HEK293T (cell line): ENCODE data around the gene CFAP300.

Experiments used
- ARNT ChIP-seq: fragments of 450-650 bp; IDR thresholded peaks from 2 replicates; pipeline ENCODE4 v1.6.1; 2017; ENCODE audit warnings: mild to moderate bottlenecking
- BHLHE40 ChIP-seq: fragments of 450-650 bp; IDR thresholded peaks from 2 replicates; pipeline ENCODE4 v1.6.1; 2016; ENCODE audit warnings: mild to moderate bottlenecking, moderate library complexity, borderline replicate concordance
- CTBP1 ChIP-seq: fragments of 450-650 bp; IDR thresholded peaks from 2 replicates; pipeline ENCODE4 v1.6.1; 2016; ENCODE audit warnings: borderline replicate concordance
- ELF4 ChIP-seq: fragments of 450-650 bp; IDR thresholded peaks from 2 replicates; pipeline ENCODE4 v1.6.1; 2017; ENCODE audit warnings: antibody characterized with exemption
- FOXK2 ChIP-seq: fragments of 450-650 bp; IDR thresholded peaks from 2 replicates; pipeline ENCODE4 v1.6.1; 2016; ENCODE audit warnings: mild to moderate bottlenecking
- FOXM1 ChIP-seq: fragments of 450-650 bp; IDR thresholded peaks from 2 replicates; pipeline ENCODE4 v1.6.1; 2017; ENCODE audit warnings: mild to moderate bottlenecking, borderline replicate concordance
- HDGF ChIP-seq: fragments of 450-650 bp; IDR thresholded peaks from 2 replicates; pipeline ENCODE4 v1.6.1; 2017; ENCODE audit warnings: antibody characterized with exemption, borderline replicate concordance
- LEF1 ChIP-seq: fragments of 450-650 bp; IDR thresholded peaks from 2 replicates; pipeline ENCODE4 v1.6.1; 2017; ENCODE audit warnings: mild to moderate bottlenecking, borderline replicate concordance
- SP1 ChIP-seq: fragments of 450-650 bp; IDR thresholded peaks from 2 replicates; pipeline ENCODE4 v1.6.1; 2017
- TARDBP ChIP-seq: fragments of 450-650 bp; IDR thresholded peaks from 2 replicates; pipeline ENCODE4 v1.6.1; 2016
- ZNF384 ChIP-seq: fragments of 450-650 bp; IDR thresholded peaks from 2 replicates; pipeline ENCODE4 v1.6.1; 2016

DNA sequence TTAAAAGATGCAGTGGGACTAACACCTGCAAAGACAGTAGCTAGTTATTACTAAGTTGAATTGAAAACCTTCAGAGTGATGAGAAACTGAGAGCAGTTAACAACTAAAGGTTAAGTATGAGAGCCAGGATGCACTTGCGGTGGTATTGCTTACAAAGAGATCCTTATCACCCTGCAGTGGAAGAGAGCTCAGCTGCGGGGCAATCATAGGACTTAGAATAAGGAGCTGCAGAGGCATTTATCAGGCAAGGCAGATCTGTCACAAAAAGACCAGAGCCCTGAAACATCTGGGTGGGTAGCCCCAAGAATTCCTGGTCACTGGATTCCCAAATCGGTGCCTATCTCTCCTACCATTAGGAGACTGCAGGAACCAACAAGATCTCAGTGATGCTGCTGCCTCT, 34.3 kb upstream of the CFAP300 start:
- TF ChIP-seq SP1 = no peak
- TF ChIP-seq ZNF384 = no peak
- TF ChIP-seq ARNT = no peak
- no peak for TF ChIP-seq BHLHE40
- TF ChIP-seq TARDBP = no peak
- TF ChIP-seq ELF4 = no peak
- no peak for TF ChIP-seq FOXM1
- no peak for TF ChIP-seq LEF1
- no peak for TF ChIP-seq HDGF
- TF ChIP-seq CTBP1 = no peak
- no peak for TF ChIP-seq FOXK2
